NB4 (cell line): ENCODE measurements around the gene BATF2.

Source experiments
- POLR2A ChIP-seq: IDR thresholded peaks from 2 replicates; pipeline ENCODE4 v1.6.1; 2011; ENCODE audit warnings: mild to moderate bottlenecking; ENCODE audit not compliant: insufficient read length; ENCODE audit errors: extremely low read depth
- TF ChIP-seq, protein P1 (sequence below): IDR thresholded peaks from one replicate; pipeline ENCODE4 v1.5.1; 2012; ENCODE audit warnings: low read depth, low read length
- TF ChIP-seq, protein P2 (sequence below): IDR thresholded peaks from 2 replicates; pipeline ENCODE4 v1.6.1; 2011; ENCODE audit warnings: low read depth, low read length

DNA sequence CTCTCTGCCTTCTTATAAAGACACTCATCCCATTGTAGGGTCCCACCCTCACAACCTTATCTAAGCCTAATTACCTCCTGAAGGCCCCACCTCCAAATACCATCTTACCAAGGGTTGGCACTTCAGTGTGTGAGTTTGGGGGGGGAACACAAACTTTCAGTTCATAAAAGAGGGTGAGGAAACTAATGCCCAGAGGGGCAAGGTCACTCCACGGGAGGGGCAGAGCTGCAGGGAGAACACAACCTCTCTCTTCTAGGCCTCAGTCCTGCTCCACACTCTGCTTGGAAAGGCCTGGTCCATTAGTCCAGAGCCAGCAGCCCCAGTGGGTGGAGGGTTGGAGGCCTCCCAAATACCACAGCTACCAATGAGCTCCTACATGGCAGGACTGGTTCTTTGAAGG, 2.7 kb upstream of the BATF2 start:
- TF ChIP-seq, protein P1, sequence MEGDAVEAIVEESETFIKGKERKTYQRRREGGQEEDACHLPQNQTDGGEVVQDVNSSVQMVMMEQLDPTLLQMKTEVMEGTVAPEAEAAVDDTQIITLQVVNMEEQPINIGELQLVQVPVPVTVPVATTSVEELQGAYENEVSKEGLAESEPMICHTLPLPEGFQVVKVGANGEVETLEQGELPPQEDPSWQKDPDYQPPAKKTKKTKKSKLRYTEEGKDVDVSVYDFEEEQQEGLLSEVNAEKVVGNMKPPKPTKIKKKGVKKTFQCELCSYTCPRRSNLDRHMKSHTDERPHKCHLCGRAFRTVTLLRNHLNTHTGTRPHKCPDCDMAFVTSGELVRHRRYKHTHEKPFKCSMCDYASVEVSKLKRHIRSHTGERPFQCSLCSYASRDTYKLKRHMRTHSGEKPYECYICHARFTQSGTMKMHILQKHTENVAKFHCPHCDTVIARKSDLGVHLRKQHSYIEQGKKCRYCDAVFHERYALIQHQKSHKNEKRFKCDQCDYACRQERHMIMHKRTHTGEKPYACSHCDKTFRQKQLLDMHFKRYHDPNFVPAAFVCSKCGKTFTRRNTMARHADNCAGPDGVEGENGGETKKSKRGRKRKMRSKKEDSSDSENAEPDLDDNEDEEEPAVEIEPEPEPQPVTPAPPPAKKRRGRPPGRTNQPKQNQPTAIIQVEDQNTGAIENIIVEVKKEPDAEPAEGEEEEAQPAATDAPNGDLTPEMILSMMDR: no peak
- TF ChIP-seq, protein P2, sequence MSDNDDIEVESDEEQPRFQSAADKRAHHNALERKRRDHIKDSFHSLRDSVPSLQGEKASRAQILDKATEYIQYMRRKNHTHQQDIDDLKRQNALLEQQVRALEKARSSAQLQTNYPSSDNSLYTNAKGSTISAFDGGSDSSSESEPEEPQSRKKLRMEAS: no peak
- no peak for TF ChIP-seq POLR2A
